Endothelial cell of coronary artery (primary cell): ENCODE measurements around the gene NEURL2. TPM values are rescaled to one million over a fixed set of nuclear protein-coding genes. Genes with fewer than 3 reads are reported as not detected.

Source experiments
- total RNA-seq: library from RNA; depleted of rRNA; stranded (reverse); fragments of >200 nt; gene quantifications from 2 replicates; pipeline ENCODE4 v1.2.3, GENCODE V29; 2014

Gene NEURL2, protein sequence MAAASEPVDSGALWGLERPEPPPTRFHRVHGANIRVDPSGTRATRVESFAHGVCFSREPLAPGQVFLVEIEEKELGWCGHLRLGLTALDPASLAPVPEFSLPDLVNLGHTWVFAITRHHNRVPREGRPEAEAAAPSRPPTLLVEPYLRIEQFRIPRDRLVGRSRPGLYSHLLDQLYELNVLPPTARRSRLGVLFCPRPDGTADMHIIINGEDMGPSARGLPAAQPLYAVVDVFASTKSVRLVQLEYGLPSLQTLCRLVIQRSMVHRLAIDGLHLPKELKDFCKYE
- 2.0 and 2.2 TPM in 2 replicates for total RNA-seq

GRCh38 chr20:45890985-45891983 is at the start of gene NEURL2, which contains the start of gene CTSA:
Gene NEURL2, minus strand, starts transcription at chr20:45891208. Its CDS starts 217 bp downstream, at chr20:45890991.
Gene CTSA, plus strand, starts transcription at chr20:45891335. Its CDS starts 234 bp downstream, at chr20:45891569.

DNA sequence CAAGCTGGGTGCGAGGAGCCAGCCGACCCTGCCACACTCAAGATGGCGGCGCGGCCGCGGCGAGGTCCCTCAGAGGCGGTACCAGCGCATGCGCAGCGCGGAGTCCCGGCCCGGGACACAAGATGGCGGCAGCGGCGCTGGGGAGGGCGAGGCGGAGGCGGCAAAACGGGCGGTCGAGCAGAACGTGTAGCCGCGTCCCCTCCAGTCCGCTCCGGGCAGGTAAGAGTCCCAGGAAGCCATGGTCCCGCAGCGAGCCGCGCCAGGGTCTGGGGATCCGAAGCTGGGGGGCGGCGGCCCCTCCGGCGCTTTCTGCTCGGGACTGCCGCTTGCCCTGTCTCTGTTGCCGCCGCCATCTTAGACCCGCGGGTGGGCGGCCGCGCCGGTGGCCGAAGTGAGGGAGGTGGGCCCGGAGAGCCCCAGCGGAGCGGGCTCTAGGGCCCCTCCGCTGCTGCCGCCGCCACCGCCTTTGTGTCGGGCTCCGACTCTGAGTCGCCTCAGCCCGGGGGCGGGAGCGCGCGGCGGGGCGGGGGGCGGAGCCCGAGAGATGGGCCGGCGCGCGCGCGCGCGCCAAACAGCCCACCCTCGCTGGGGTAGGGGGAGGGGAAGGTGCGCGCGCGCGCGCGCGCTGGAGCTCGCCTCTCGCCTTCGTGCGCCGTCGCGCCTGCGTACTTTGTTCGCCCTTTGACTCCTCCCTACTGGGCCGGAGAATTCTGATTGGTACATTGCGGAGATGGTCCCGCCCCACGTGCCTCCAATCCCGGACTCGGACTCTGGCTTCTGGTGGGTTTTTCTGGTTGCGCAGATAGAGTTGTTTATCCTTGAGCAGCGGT is 43.8 kb upstream of the NEURL2 start, which contains the start of gene PCIF1:
PCIF1 (plus strand) TSS at position 98 of the 830 bp plus-strand sequence. CDS start 4,317 bp downstream, outside the sequence.

DNA sequence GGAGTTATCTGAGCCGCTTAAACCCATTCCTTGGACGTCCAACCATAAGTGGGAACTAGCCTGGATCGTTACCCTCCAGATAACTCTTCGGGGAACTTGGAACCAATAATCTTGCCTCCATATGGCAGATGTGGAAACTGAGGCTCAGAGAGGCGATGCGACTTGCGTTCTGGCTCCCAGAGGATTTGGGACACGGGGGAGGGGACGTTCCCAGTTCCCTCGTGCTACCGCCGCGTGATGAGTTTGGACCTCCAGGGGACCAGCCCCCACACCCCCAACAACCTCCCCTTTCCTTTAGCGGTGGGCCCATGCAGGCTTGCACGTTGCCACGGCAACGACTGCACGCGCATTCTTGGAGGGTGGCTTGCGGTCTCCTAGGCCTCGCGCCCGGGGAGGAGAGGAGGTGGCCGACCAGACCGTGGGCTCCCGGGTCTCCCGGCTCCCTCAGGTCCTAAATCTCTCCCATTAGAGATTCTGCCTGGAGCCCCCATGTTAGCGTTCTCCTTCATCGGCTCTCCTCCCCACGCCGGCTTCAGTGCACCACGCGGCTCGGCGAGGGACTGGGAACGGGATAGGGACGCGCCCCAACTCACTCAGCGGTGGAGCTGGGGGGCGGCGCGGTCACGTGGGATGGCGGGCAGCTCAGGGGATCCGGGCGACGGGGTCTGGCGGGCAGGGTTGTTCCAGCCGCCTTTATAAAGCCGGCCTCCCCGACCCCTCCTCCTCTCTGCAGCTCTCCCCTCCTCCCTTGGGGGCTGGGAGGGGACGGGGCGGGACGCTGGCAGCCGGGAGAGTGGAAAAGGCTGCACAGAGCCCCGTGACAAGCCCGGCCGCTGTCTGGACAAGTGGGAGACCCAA is 20.7 kb upstream of the NEURL2 start, which contains the start of gene PLTP:
PLTP (minus strand) TSS at position 670 of the 858 bp plus-strand sequence. CDS start 703 bp downstream, outside the sequence.

DNA sequence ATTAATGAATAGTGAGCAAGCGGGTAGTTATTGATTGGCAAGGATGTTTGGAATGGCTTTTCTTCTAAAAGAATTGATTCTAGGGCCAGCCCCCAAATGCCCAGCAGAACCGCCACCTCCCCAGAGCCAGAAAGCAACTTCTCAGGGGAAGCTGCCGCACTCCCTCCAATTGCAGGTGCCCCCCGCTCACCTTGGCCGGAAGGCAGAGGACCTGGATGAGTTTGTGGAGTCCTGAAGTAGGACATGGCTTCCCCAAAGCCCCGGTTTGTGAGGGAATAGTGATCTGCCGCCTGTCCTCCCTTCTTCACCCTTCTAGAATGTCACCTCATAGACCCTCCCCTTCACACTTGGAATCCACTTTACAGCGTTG is 3.7 kb downstream of the NEURL2 start, which contains the start of gene SPATA25:
SPATA25 (minus strand) TSS at position 277 of the 370 bp plus-strand sequence; CDS start at position 245, 32 bp downstream.

DNA sequence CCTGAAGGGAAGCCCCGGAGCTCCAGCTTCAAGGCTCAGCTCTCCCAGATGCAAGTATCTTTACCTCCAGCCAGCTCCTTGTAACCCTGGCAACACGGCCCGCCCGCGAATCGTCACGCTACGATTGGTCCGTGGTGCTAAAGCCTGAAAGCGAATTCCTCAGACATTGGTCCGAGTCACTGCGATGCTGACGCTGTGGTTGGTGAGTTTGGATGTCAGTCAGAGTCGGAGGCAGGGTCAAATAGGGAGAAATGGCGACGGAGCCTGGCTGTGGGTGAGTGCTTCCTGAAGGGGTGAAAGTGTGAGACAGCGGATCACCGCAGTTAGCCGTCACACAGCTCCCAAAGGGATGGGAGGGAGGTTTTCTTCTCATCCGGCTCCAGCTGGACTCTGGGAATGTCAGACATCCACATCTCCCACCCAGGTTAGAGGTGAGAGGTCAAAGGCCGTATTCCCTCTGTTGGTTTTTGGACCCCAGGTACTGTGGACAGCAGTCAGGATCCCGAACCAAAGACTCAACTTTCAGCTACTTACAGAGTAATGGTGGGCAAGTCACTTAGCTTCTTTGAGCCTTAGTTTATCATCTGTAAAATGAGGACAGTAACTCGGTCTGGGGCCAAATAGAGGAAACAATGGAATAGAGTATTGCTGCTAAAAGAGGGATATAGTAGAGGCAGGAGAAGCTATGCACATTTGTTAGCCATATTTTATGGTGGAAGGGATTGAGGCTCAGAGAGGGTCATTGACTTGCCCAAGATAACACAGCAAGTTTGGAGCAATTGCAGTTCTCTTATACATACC is 9.8 kb downstream of the NEURL2 start, which contains the start of gene ZSWIM1:
ZSWIM1 (plus strand) TSS at position 240 of the 801 bp plus-strand sequence. CDS start 1,366 bp downstream, outside the sequence.

GRCh38 chr20:45857114-45857881 is 33.7 kb downstream of the NEURL2 start, which contains the start of the genes ACOT8 and ZSWIM3:
Gene ACOT8, minus strand, starts transcription at chr20:45857392. Its CDS starts 77 bp downstream, at chr20:45857315.
Gene ZSWIM3, plus strand, starts transcription at chr20:45857614. Its CDS starts 212 bp downstream, at chr20:45857826.

Other genes starting within 250 kb of the NEURL2 start
- gene WFDC11, start 221.0 kb downstream of the NEURL2 start, total RNA-seq, result not detected in 2 replicates
- not detected in 2 replicates for gene WFDC13, start 189.2 kb downstream of the NEURL2 start, total RNA-seq
- not detected in 2 replicates for gene WFDC10B, start 186.2 kb downstream of the NEURL2 start, total RNA-seq
- not detected in 2 replicates for gene SPINT4, start 168.9 kb downstream of the NEURL2 start, total RNA-seq
- gene WFDC3, start 99.3 kb downstream of the NEURL2 start, total RNA-seq, result 0.28 TPM in 1 of 2 replicates, not detected in the other
- 13.9 and 14.8 TPM in 2 replicates for gene DNTTIP1, start 99.3 kb downstream of the NEURL2 start, total RNA-seq
- gene UBE2C, start 78.6 kb downstream of the NEURL2 start, total RNA-seq, result 9.7 and 23.3 TPM in 2 replicates
- gene TNNC2, start 63.9 kb downstream of the NEURL2 start, total RNA-seq, result not detected in 2 replicates
- gene SNX21, start 57.4 kb downstream of the NEURL2 start, total RNA-seq, result 13.6 and 19.0 TPM in 2 replicates
- gene ACOT8, start 33.8 kb downstream of the NEURL2 start, total RNA-seq, result 25.8 and 34.6 TPM in 2 replicates
- gene ZSWIM3, start 33.6 kb downstream of the NEURL2 start, total RNA-seq, result 5.8 and 7.4 TPM in 2 replicates
- gene ZSWIM1, start 10.0 kb downstream of the NEURL2 start, total RNA-seq, result 3.6 TPM in 2 replicates
- gene SPATA25, start 3.6 kb downstream of the NEURL2 start, total RNA-seq, result 0.63 and 0.75 TPM in 2 replicates
- gene CTSA, start 127 bp upstream of the NEURL2 start, total RNA-seq, result 34.3 and 49.5 TPM in 2 replicates
- gene PLTP, start 20.9 kb upstream of the NEURL2 start, total RNA-seq, result 8.2 and 13.7 TPM in 2 replicates
- gene PCIF1, start 43.5 kb upstream of the NEURL2 start, total RNA-seq, result 6.5 and 6.9 TPM in 2 replicates
- 9.0 and 11.6 TPM in 2 replicates for gene ZNF335, start 81.0 kb upstream of the NEURL2 start, total RNA-seq
- gene MMP9, start 117.7 kb upstream of the NEURL2 start, total RNA-seq, result 0.09 TPM in 1 of 2 replicates, not detected in the other
- gene SLC12A5, start 138.0 kb upstream of the NEURL2 start, total RNA-seq, result 0.19 and 0.63 TPM in 2 replicates
- gene NCOA5, start 198.8 kb upstream of the NEURL2 start, total RNA-seq, result 11.6 and 12.1 TPM in 2 replicates
- 8.0 and 9.5 TPM in 2 replicates for gene CD40, start 227.1 kb upstream of the NEURL2 start, total RNA-seq